ENCODE data around the gene CEPT1. TPM values are rescaled to one million over a fixed set of nuclear protein-coding genes. Genes with fewer than 3 reads are reported as not detected.

The CEPT1 gene
- total RNA-seq = 61.0 TPM

DNA sequence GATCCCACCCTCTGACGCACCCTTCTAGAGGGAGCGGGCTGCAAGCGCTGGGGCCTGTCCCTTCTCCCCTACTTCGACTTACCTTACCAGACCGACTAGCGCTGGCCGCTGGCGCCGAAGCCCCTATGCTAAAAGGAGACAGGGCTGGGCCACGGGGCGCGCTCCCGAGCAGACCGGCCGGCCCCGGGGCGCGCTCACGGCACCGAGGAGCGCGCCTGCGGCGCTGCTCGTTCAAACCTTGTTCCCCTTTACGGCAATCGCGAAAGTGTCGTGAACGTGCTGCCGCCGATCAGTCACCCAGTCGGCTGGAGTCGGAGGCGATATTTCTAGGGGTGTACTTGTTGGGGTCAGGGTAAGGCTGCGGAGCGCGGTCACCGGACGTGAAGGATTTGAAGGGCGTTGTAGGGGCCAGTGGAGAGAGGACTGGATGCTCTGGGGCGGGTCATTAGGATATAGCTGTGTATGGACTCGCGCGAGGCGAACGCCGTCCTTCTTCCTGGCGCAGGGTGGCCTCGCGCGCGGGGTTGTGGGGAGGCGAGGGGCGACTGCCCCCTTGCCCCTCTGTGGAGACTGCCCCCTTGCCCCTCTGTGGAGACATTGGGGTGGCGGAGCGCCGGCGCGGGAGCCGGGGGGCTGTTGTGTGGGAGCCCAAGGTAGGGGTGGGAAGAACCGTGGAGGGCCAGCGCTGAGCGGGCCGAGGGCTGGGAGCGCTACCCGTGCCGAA, at the start of gene CEPT1, which contains the start of gene DRAM2:
TSS of gene CEPT1 (plus strand) at position 268 of the 724 bp plus-strand sequence. CDS start 7,492 bp downstream, outside the sequence.
TSS of gene DRAM2 (minus strand) at position 138 of the 724 bp plus-strand sequence. CDS start 8,539 bp downstream, outside the sequence.

DNA sequence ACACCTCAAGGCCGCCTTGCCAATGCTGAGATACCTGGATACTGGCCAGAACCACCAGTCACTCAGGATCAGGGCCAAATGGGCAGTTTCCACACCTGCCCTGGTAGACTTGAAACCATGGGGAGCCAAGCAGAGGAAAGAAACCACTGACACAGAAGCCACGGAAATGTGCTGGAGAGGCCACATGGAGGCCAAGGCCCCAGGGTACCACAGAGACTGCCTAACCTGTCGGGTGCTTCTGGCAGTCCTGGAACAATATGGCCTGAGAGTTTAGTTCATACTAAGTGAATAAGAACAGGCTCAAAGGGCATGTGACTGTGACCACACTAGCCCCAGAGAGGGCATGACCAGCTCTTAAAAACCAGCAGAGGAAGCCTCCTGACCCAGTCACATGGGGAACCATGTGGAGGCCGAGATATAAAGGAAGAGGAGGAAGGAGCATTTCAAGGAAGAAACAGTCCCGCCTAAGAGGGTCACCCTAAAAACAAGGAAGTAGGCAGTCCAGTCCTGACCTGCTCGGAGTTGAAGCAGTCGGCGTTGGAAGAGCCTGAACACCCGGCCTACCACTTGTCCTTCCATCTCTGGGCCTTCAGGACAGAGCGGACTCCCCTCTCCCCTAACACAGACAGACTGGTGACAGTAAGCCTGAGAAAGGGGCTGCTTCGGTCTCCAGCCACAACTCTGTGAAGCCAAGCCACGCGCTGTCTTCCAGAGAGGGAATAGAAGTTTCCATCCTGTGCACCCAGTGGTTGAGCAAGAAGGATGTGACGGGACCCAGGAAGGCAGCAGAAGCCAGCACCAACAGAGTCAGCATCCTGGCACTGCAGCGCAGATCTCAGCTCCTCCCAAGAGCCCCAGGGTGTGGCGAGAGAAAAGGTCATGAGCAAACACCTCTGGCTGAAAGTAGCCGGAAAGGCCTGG, 60.1 kb downstream of the CEPT1 start, which contains the start of gene DENND2D:
TSS of gene DENND2D (minus strand) at position 766 of the 921 bp plus-strand sequence. CDS start at position 579, 187 bp downstream.

DNA sequence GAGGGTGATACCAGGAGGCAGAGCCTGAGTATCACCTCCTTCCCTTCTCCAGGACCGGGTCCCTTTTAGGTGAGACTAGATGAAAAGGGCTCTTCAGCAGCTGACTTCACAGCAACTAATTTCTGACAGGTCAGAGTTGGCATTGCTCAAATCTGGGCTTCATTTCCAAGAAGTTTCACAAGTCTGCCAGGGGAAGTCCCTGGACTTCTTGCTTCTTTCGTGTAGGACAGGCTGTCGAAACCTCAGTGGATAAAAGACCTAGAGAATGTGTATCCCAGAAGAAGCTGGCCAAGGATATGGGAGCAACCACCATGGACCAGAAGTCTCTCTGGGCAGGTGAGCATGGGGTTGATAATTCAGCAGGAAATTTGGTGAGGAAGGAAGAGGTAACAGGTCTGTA, 87.4 kb downstream of the CEPT1 start, which contains the start of gene CHI3L2:
TSS of gene CHI3L2 (plus strand) at position 280 of the 400 bp plus-strand sequence. CDS start at position 297, 17 bp downstream.

Small RNAs within 50 kb of the gene (small RNA-seq; reads per million reads assigned to genes)
- gene AL355816.1 (ENCODE audit: low replicate concordance) = not detected

Other genes starting within 250 kb of the CEPT1 start
- gene LRIF1, start 176.3 kb upstream of the CEPT1 start, total RNA-seq = 18.5 TPM
- 51.6 TPM for gene DRAM2, start 130 bp upstream of the CEPT1 start, total RNA-seq
- gene DENND2D, start 60.4 kb downstream of the CEPT1 start, total RNA-seq = 0.94 TPM
- gene CHI3L2, start 87.5 kb downstream of the CEPT1 start, total RNA-seq = 0.31 TPM
- not detected for gene CHIA, start 150.6 kb downstream of the CEPT1 start, total RNA-seq